ENCODE data around the gene DACT2. TPM values are rescaled to one million over a fixed set of nuclear protein-coding genes. Genes with fewer than 3 reads are reported as not detected.
"Not testable (repeated sequence)": the region's sequence is repeated elsewhere in the genome, so short reads cannot be mapped to it uniquely, and the experiment has no call there.

Gene DACT2
- total RNA-seq, 1 donor from 2014 or later: 1.0 TPM

DNA sequence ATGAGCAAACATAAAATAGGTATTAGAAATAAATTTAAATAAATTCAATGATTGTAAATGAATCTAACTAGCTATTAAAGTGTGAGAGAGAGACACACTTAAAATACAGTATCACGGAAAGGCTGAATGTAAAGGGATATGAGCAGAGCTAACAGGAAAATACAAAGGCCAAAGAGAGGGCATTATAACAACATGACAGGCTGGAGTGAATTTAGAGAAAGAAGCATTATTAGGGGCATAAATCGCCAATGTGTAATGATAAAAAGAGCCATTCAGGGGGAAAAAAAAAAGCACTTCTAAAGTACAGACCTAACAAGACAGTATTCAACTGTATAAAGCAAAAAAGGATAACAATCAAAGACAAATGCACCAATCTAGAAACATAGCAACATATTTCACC lies 28.1 kb downstream of the DACT2 start:
- no peak for ATAC-seq

DNA sequence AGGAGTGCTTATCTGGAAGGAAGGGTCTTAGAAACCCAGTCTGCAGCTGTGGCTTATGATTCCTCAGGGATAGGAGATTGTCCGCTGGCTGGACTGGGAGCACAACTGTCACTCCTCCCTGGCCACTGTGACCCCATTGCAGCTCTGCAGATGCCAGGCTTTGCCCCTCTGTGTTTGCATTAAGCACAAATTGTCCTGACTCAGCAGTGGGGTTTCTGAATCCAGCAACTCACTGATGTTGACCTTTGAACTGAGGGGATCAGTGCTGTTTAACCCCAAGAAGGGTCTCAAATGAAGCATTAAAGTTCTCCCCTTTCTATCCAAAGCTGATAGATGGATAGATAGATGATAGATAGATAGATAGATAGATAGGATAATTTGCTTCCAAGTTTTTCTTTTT lies 29.5 kb downstream of the DACT2 start:
- ATAC-seq: no peak
- intact Hi-C loops (cut with DNase I): no loop called here
- DNase-seq (ENCODE audit: missing footprints): no peak

More for the DNA sequence above, 28.1 kb downstream of the DACT2 start:
- intact Hi-C loops (cut with DNase I): no loop called here
- no peak for DNase-seq (ENCODE audit: missing footprints)

DNA sequence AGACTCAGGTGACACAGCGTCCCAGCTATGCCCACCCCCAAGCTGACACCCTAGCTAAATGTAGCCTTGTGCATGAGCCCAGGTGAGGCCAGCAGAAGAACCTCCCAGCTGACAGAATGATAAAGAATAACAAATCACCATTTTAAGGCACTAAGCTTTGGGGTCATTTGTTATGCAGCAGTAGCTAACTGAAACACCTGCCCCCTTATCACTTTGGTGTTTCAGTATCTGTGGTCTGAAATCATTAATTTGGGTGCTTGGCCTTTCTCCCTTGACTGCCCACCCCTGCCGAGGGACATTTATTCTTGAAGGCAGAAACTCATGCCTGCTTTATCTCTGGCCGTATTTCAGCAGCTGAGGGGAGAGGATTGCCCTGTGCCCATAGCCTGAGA lies 30.0 kb downstream of the DACT2 start:
- no peak for ATAC-seq
- intact Hi-C loops (cut with DNase I): no loop called here
- no peak for DNase-seq (ENCODE audit: missing footprints)

DNA sequence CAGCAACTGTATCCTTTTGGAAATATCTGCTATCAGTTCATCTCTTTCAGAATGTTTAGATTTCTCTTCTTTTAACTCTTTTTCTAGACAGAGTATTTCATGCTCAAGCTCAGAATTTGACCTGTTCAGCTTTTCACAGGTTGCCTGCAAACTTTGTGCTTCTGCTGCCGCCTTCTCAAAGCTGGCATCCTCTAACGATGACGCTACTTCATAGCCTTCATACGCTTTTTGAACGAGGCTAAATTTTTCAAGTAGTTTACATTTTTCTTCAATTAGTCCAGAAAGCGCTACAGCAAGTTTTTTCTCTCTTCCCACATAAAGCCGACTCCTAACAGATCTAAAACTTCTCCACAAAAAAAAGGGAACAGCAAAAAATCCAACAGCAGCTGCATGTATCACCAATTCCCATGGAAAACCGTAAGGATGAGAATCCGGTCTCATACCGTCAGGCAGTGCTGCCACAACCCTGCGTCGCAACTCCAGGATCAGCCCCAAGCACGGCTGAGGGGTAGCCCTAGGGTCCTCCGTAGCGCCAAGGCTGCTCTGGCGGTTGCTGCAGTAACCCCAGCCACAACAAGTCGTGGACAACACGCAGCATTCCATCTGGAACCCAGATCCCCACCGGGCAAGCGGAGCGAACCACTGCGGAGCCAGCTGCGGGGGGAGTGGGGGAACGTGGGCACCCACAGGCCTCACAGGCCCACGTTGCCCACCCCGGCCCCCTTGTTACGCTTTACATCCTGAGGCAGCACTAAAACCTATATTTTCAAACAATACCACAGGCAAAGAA lies 30.6 kb downstream of the DACT2 start:
- intact Hi-C loops (cut with DNase I): no loop called here
- ATAC-seq (no peak), DNase-seq (ENCODE audit: missing footprints) (no peak)

DNA sequence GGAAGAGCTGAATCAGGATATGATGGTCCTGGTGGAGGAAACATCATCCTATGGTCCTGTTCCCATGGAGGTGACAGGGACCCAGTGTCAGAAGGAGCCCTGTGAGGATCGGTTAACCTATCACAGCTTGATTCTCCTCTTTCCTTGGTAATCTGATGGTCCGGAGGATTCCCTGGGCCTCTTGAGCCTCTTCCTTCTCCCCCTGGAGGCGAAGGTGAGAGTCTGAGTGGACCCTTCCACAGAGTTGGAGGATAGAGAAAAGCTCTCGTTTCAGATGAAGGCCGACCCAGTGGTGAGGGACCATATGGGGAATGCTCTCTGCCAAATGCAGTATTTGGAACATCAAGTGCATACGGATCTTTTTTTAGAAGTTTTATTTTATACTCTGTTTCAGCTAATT lies 32.1 kb downstream of the DACT2 start:
- intact Hi-C loops (cut with DNase I); ATAC-seq; DNase-seq (ENCODE audit: missing footprints): not testable (repeated sequence)

DNA sequence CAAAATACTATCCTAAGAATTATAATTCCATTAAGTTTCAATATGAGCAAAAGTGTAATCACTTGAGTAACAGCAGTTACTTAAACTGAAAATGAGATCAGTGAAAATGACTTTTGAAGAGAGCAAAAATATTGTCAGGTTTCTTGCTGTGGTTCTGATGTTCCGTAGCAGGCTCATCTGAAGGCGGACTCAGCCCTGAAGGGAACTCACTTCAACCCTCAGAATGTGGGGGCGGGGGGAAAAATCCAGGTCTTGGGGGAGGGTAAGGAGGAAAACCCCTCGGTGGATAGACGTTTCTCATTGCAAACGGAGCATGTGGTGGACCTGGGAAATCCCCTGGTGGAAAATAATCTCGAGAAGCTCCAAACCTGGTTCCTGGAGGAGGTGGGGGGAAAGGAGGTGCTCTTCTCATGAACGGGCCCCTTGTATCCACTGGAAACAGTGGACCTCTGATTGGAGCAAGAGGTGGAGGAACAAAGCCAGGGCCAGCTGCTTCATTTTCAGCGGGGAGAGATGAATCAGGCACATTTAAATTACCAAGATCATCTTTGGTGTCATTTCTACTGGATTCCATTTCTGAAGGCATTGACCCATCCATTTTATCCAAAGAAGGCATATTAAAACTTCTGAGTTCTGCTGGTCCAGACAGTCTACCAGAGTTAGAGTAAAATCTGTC lies 32.7 kb downstream of the DACT2 start:
- intact Hi-C loops (cut with DNase I); ATAC-seq: not testable (repeated sequence)

DNA sequence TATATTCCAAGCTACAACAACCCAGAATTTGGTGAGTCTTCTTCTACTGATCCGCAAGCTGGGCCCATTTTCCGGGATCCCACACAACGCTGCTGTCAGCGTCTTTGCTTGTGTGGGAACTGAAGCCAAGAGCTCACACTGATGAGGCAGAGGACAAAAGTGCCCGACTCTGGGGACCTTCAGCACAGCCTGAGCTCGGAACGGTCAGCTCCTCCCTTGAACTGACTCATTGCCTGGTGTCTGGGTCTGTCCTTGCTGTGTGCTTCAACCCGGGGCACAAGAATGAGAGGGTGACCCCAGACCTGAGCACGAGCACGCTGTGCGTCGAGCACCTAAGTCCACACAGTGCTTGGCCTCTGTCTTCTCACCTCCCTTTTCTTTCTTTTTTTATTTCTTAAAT lies 33.5 kb downstream of the DACT2 start:
- intact Hi-C loops (cut with DNase I): no loop called here
- DNase-seq (ENCODE audit: missing footprints) (no peak), ATAC-seq (no peak)

More for the DNA sequence above, 32.7 kb downstream of the DACT2 start:
- DNase-seq (ENCODE audit: missing footprints): not testable (repeated sequence)

DNA sequence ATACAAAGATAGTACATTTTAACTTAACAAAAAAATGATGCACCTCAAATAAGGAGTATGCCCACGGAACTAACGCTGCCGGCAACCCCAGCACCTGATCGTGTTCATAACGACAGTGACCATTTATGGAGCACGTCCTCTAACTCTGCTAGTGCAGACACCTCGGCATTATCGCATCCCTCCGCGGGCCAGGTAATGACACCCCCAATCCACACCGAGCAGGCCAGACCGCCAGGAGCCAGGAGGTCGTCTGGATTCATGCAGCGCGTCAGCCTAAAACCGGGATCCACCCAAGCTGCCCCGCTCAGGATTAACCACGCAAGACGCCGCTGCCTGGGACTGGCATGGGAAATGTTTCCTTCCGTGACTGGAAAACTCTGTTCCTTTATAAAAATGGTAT lies 34.1 kb downstream of the DACT2 start:
- ATAC-seq: no peak
- no peak for DNase-seq (ENCODE audit: missing footprints)
- intact Hi-C loops (cut with DNase I): no loop called here

DNA sequence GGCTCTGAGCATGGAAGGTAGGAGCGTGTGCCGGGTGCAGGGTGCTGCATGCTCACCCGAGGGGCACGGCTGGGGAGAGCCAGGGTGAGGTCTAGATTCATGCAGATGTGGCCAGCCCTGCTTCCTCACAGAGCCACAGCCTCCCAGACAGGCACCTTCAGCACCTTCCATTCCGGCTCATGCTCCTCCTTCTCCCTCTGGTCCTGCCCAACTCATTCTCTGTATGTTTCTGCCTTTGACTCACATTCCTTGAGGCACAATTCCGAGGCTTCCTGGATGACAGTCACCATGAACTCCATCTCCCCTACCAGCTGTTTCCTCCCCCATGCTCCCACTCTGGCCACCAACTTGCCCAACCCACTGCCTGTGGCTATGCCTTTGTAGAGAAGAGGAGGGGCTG lies 35.4 kb downstream of the DACT2 start:
- no peak for DNase-seq (ENCODE audit: missing footprints)
- ATAC-seq: no peak
- intact Hi-C loops (cut with DNase I): no loop called here

DNA sequence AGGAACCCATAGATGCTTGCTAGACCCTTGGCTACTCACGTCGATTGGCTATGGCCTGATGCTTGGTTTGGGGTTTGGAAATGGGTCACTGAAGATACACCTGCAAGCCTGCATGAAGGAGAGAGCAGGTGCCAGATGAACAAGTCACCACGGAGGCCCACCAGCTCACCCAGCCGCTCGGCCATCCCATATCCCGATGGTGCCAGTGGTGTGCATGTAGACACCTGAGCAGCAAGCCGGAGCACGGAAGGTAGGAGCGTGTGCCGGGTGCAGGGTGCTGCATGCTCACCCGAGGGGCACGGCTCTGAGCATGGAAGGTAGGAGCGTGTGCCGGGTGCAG lies 35.9 kb downstream of the DACT2 start:
- no peak for DNase-seq (ENCODE audit: missing footprints)
- no peak for ATAC-seq
- intact Hi-C loops (cut with DNase I): no loop called here

DNA sequence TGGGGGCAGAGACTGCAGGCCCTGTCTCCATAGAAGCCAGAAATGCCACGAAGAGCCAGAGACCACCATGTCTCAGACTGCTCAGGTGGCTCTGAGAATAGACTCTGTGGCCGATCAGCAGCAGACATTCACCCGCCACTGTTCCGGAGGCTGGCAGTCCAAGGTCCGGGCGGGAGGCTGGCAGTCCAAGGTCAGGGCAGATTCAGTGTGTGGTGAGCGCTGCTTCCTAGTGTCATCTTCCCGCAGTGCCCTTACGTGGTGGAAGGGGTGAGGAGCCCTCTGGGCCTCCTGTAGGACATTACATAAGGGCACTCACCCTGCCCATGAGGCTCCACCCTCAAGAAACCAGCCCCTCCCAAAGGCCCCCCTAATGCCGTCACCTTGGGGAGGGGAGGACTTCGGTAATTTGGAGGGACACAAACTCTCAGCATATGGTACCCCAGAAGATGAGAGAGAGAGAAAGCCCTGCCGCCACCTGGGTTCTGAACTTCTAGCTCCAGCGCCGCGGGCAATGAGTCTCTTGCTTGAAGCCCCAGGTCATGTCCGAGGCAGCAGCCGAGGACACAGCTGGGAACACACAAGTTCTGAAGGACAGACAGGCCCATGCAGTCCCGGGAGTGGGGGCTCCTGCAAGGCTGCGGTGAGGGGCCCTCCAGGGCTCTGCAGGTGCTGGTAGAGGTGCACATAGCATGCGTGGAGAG lies 36.4 kb downstream of the DACT2 start:
- intact Hi-C loops (cut with DNase I): no loop called here
- DNase-seq (ENCODE audit: missing footprints): no peak
- ATAC-seq: no peak

DNA sequence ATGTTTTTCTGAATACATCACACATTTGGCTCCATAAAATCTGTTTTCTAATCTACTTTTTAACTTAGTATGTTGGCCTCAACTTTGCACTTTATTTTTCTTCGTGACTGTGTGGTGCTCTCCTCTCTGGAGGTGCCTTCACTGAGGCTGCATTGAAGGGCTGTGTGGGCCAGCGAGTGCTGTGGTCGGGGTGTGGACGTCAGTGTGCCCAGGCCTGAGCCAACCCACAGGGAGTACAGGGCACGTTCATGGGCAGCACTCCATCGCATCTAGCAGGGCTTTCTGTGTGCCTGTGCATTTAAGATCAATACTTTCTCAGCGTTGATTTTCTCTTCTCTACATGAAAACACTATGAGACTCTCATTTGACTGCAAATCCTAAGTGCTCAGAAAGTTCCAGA lies 37.8 kb downstream of the DACT2 start:
- ATAC-seq: no peak
- no peak for DNase-seq (ENCODE audit: missing footprints)
- intact Hi-C loops (cut with DNase I): no loop called here

DNA sequence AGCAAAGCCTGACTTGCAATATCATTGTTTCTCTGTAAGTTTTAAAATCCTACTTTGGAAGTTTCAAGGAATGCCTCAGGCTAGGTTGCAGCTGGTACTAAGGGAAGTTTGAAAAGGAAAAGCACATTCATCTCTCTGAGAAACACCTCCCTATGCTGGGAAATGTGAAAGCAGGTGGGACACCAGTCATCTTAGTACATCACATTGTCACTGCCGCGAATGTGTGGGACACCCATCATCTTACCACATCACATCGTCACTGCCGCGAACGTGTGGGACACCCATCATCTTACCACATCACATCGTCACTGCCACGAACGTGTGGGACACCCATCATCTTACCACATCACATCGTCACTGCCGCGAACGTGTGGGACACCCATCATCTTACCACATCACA lies 38.3 kb downstream of the DACT2 start:
- ATAC-seq; DNase-seq (ENCODE audit: missing footprints); intact Hi-C loops (cut with DNase I): not testable (repeated sequence)

DNA sequence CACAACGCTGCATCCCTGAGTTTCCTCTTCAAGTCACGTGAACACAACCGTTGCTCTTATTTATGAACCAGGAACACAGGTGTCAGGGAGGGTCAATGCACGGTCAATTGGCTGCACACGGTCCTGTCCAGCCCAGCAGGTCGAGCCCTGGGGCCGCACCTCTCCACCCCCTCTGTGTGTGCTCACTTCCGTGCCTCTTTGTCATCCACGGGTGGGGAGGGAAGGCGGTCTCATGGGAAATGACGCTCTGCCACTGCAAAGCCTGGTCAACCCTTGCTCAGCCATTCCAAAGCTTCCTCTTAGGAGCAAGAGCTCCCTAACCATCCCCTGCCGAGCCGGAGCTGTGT lies 38.7 kb downstream of the DACT2 start:
- intact Hi-C loops (cut with DNase I): no loop called here
- no peak for ATAC-seq
- no peak for DNase-seq (ENCODE audit: missing footprints)

DNA sequence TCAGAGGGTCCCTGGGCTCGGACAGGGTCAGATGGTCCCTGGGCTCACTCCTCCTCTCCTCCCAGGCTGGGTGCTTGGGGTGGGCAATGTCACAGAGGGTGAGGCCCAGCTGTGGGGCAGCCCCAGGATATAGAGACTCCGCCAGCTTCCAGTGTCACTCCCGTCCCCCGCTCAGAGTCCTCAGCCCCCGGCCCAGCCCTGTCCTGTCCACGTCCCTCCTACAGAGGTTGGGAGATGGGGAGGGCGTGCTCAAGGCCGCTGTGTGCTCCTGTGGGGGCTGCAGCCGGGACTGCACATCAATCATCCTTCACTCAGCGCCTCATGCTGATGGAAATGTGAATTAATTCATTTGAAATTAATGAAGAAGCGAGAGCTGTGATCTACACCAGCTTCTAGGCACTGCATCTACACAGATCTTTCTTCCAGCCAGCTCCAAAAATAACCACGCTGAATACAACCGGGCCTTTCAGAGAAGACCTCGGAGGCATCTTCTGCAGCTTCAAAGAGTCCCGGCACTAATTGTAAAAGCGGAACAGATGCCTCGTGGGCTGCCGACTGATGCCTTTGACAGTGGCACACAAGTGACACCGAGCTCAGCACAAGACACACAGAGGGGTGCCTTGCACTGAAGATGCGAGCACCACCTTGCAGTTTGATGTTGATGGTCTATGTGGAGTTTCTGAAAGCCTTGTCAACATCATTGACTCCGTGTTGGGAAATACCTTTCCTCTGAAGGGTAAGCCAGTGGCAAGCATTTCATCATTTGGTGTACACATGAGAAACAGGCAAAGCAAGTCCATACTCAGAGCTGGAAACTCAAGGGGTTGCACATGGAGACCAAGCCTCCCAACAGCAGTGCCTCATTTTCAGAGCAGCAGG lies 39.3 kb downstream of the DACT2 start:
- no peak for DNase-seq (ENCODE audit: missing footprints)
- intact Hi-C loops (cut with DNase I): no loop called here
- ATAC-seq: no peak

DNA sequence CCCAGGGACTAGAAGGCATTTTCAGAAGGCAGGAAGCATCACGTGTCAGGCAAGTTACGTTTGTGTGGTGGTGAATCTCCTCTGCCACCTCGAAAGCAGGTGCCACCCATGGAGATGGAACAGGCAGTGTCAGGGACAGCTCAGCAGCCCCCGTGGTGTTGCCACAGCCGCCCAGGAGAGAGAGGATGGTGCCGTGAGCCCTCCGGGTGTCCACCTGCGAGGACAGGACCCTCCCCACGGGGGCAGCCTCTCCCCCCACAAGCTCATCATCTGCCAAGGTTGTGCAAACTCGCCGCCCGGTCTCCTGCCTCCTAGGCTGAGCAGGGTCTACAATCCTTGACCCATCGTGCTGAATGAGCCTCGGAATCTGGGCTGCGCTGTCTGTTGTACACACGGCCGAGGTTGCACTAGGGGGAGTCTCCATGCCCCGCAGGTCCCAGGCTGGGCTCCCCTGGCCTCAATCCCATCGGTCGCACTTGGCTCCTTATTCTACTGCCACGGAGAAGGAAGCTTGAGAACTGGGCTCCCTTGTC lies 40.1 kb downstream of the DACT2 start:
- ATAC-seq (no peak), DNase-seq (ENCODE audit: missing footprints) (no peak)
- intact Hi-C loops (cut with DNase I): no loop called here

DNA sequence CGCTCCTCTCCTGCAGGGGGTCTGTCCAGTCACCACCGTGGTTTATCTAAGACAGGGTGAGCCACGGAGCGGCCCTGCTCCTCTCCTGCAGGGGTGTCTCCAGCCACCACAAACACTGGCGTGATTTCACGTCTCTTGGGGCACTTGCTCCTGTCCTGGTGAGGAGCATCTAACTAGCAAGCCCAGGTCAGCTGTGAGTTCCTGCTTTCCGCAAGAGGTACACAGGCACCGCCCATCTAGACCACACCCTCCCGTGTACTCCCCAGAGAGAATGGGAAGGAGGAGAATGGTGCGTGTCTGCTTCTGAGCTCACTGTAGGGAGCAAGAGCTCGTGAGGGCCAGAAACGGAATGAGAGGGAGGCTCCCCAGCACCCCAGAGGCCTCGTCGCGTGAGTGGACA lies 40.7 kb downstream of the DACT2 start:
- intact Hi-C loops (cut with DNase I): no loop called here
- DNase-seq (ENCODE audit: missing footprints): no peak
- no peak for ATAC-seq

DNA sequence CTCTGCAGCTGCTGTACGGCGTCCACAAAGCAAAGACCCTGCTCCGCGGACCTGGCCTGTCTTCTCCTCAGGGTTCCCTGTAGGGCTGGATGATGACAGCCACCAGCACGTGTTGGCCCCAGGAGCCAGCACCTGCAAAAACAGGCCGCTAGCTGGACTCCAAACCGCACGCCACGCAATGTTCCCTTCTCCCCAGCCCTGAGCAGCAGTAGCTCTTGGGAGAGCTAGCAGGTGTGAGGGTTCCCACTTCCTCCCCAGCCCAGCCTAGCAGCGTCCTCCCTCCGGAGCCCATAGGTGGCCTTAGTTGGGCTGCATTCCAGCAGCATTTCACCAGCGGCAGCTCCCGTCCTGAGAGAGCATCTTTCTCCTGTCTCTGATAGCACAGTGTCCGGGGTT lies 42.3 kb downstream of the DACT2 start:
- ATAC-seq: no peak
- intact Hi-C loops (cut with DNase I): no loop called here
- DNase-seq (ENCODE audit: missing footprints): no peak

Data from Right ventricle myocardium inferior (tissue), 1 donor.